Gastrocnemius medialis (tissue), 4 donors: ENCODE results near the gene PKHD1.

Source experiments
- POLR2A ChIP-seq, 2 donors: fragments of 450-650 bp; IDR thresholded peaks; one replicate each; pipeline ENCODE4 v1.6.1; 2017; ENCODE audit warnings: antibody characterized with exemption in 2 of 2, mild to moderate bottlenecking in 2 of 2, moderate library complexity in 2 of 2
- TF ChIP-seq, protein P1 (sequence below), 5 experiments: fragments of 450-650 bp in 3 of 5; fragments of 200-600 bp in 2 of 5; sonication (generic) in 2 of 5; IDR thresholded peaks in 4 of 5; conservative IDR thresholded peaks in 1 of 5; 1 replicate in 4 of 5; 2 replicates in 1 of 5; pipeline ENCODE4 v1.5.1; 2016 to 2019; ENCODE audit warnings: antibody characterized with exemption in 5 of 5, mild to moderate bottlenecking in 3 of 5, moderate library complexity in 3 of 5

DNA sequence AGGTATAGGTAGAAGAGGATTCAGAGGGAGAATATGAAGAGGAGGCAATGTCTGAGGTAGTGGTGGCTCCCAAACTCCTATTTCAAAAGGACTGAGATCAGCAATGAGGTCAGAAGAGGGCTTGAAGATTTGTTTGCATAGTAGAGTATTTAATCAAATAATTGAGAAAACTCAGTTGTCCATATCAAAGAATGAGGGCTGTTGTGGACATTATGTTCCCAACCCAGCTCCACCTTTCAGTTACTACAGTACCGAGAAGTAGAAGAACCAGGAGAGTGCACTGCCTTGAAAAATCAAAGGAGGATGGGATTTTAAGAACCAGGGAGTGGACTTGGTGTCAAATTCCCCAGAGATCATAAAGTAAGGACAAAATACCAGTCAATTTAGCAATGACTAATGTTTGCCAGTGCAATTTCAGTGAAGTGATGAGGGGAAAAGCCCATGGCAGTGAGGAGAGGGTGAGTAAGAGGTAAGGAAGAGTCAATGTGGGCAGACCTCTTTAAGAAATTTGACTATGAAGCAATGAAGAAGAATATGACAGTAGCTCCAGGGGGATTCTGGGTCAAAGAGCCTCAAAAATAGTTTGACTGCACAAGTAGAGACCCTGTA lies 382.4 kb downstream of the PKHD1 start:
- TF ChIP-seq POLR2A (IDR thresholded peaks at IDR 0.05): no peak
- TF ChIP-seq, protein P1, sequence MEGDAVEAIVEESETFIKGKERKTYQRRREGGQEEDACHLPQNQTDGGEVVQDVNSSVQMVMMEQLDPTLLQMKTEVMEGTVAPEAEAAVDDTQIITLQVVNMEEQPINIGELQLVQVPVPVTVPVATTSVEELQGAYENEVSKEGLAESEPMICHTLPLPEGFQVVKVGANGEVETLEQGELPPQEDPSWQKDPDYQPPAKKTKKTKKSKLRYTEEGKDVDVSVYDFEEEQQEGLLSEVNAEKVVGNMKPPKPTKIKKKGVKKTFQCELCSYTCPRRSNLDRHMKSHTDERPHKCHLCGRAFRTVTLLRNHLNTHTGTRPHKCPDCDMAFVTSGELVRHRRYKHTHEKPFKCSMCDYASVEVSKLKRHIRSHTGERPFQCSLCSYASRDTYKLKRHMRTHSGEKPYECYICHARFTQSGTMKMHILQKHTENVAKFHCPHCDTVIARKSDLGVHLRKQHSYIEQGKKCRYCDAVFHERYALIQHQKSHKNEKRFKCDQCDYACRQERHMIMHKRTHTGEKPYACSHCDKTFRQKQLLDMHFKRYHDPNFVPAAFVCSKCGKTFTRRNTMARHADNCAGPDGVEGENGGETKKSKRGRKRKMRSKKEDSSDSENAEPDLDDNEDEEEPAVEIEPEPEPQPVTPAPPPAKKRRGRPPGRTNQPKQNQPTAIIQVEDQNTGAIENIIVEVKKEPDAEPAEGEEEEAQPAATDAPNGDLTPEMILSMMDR (IDR thresholded peaks at IDR 0.05 in 4 of 5, conservative IDR thresholded peaks at IDR 0.05 in 1 of 5): no peak
